HG03139 (cell line): ENCODE measurements around the gene NFKB2.

Experiments
- ATAC-seq: cut with Tn5 transposase; IDR thresholded peaks from one replicate; pipeline ENCODE4 v1.9.1; 2021; ENCODE audit not compliant: unreplicated experiment

NFKB2 gene

DNA sequence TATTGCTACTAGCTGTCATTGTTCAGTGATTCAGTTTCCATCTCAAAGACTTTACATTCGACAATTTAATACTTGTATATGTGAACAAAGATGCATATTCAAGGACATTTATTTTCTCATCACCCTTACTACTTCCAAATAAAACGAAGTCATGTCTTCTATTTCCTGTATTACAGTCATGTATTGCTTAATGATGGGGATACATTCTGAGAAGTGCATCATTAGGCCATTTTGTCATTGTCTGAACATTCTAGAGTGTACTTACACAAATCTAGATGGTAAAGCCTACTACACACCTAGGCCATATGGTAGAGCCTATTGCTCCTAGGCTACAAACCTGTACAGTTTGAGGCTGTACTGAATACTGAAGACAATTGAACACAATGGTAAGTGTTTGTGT lies 49.3 kb downstream of the NFKB2 start:
- no peak for ATAC-seq

DNA sequence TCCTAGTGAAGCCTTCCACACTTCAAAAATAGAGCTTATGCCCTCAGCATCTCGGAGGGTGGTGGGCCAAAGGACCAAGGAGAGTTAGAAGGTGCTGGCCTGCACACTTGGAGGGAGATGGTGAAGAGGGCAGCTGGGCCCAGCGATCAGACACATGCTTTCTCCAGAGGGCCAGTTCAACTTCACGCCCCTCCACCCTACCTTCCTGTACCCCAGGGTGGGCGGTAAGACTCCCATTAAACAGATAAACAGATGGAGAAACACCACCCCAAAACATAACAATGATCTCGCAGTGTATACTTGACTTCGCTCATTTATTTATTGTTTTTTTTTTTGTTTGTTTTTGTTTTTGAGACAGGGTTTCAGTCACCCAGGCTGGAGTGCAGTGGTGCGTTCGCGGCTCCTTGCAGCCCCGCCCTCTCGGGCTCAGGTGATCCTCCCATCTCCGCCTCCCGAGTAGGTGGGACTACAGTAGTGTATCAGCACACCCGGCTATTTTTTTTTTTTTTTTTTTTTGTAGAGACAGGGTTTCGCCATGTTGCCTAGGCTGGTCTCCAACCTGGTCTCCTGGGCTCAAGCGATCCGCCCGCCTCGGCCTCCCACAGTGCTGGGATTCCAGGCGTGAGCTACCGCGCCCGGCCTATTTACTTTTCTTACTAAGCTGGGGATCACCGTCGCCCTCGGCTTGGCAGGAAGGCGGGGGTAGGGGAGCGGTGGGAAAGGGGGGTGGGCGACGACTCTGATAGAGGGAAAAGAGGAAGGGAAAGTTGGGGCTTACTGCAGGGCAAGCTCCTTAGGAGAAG lies 54.0 kb downstream of the NFKB2 start:
- ATAC-seq: peak; percentile 35

DNA sequence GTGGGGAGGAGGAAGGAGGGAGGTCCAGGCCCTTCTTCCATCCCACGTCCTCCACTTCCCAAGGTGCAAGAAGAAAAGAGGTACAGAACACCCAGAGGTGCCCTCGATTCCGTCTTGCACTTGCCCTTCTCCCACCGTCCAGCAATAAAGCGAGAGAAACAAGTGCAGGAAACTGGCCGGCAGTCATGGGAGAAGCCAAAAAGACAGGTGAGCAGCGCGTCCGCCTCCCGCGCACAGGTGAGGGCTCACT lies 54.5 kb downstream of the NFKB2 start:
- ATAC-seq: peak; percentile 3

DNA sequence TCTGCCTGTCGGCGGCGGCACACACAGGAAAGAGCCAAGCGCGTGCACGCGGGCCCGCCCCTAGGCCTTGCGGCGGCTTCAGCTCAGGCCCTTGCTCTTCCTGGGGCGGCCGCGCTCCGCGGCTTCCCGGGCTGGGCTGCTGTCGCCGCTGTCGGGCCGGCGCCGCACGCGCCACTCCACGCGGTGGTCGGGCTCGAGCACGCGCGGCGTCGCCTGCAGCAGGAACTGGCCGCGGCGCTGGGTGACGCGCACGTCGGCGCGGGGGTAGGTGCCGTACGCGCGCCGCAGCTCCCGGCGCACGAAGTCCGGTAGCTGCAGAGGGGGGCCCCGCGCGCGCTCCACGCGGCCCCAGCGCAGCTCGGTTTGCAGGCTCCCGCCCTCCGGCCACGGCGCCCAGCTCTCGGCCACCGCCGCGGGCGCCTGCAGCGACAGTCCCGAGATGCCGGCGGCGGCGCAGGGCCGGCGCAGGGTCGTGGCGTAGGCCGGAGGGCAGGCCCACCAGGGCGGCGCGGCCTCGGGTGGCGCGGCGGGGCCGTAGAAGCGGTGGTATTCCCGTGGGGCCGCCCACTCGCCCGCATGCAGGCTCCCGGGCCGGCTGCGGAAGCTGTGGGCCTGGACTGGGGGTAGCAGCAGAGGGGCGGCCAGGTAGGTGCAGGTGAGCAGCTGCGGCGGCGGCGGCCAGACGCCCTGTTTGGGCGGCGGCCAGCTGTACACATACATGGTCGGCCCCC lies 55.0 kb downstream of the NFKB2 start:
- ATAC-seq: peak; percentile 79

DNA sequence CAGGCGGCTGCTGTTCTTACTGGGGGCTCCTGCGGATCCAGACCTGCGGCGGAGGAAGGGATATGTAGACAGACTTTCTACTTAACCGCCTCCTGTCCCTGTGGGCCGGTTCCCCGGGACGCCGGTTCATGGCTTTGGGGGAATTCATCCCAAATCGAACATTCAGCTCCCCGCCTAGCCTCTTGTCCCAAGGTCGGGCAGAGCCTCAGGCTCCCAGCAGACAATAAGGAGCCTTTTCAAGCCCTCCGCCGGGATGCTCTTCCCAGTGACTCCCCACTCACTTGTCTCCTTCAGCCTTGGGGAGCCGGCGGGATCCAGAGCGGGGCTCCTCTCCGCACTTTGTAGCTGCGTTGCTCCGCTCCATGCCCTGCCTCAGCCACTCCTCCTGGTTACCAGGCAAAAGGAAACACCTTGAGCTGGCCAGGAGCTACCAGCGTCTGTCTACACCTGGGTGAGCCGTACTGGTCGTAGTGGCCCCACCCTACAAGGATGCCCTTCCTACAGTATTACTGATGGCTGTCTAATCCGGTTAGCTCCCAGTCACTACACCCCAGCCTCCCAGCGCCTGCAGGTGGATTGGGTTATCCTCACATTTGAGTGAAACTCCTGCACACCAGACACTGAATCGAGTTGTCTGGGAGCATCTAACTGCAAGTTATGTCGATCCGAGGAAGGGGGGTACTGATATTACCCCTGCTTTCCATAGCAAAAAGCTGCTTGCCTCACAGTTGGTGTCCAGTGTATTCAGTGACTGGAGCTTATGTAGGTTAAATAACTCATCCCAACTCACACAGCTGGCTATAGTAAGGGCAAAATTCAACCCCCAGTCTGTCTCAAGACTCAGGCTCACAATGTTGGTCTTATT lies 55.8 kb downstream of the NFKB2 start, which contains the start of gene C10orf95:
TSS of gene C10orf95 (minus strand) at position 439 of the 865 bp plus-strand sequence. CDS start 450 bp downstream, outside the sequence.
- ATAC-seq: no peak
